ENCODE data around the gene ZNF718. TPM values are rescaled to one million over a fixed set of nuclear protein-coding genes. Genes with fewer than 3 reads are reported as not detected.
"Not testable (repeated sequence)": the region's sequence is repeated elsewhere in the genome, so short reads cannot be mapped to it uniquely, and the experiment has no call there.

Gene ZNF718
- 7.3 and 7.7 TPM in 2 replicates for total RNA-seq

DNA sequence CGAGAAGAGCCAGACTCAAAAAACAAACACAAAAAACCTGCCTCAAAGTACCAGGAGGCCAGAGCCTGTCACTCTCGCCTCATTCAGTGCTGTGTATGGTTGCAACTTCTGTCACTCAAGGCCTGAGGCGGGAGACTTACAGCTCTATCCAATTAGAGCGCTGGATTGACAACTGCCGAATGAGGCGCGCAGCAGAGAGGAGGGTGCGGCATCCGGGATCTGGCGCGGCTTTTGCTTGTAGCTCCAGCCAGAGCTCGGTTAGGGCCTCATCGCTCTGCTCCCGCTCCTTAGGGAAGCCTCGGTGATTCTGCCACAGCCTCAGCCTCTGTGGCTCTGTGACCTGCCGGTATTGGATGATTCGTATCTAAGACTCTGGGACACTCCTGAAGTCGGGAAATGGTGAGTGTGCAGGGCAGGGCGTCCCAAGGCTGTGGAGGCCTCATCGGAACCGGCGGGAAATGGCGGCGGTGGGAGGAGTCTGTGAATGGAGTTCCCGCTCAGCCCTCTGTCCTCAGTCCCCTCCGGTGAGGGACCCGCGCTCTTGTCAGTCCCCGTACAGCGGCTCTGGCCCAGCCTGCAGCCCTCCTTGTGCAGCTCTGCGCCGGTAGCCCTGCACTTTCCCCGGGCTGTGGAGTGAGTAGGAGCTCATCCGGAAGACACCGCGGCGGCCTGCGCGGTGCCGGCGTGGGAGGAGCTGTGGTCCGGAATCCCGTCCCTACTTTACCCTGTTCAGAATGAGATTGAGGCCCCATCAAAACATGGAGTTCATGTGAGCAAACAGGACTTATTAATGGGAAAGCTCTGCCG, at the start of gene ZNF718:
ZNF718 (plus strand) TSS at position 227 of the 807 bp plus-strand sequence; CDS start at position 397, 170 bp downstream.
- Mint-ChIP-seq H3K9me3 (peaks cover 37% of the 10 kb centered on the region), H3K4me3 (peak within 1 kb of the TSS; percentile 96), H3K27me3 (ENCODE audit: insufficient read depth) (no peaks in the 10 kb centered on the region), H3K4me1 (ENCODE audit: low read depth) (peaks cover 33% of the 10 kb centered on the region), H3K36me3 (ENCODE audit: low read depth) (peaks cover 39% of the 10 kb centered on the region), H3K27ac (peak within 1 kb of the TSS; percentile 99)
- intact Hi-C loops (cut with micrococcal nuclease): loop anchor here (5.0 kb wide), 3 partner anchors 118 to 1223 kb away; partner anchors contain the start of gene UVSSA
- peak; percentile 91 for DNase-seq (ENCODE audit: low spot score)

DNA sequence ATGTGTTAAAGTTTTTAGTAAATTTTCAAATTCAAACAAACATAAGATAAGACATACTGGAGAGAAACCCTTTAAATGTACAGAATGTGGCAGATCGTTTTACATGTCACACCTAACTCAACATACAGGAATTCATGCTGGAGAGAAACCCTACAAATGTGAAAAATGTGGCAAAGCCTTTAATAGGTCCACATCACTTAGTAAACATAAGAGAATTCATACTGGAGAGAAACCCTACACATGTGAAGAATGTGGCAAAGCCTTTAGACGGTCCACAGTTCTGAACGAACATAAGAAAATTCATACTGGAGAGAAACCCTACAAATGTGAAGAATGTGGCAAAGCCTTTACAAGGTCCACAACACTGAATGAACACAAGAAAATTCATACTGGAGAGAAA, 38.4 kb upstream of the ZNF718 start:
- Mint-ChIP-seq H3K36me3 (ENCODE audit: low read depth) (peaks cover 16% of the 10 kb centered on the region), H3K27ac (no peak overlapping the region), H3K27me3 (ENCODE audit: insufficient read depth) (no peaks in the 10 kb centered on the region), H3K4me3 (no peak overlapping the region), H3K4me1 (ENCODE audit: low read depth) (no peaks in the 10 kb centered on the region), H3K9me3 (peaks cover 59% of the 10 kb centered on the region)
- intact Hi-C loops (cut with micrococcal nuclease): no loop called here
- no peak for DNase-seq (ENCODE audit: low spot score)

DNA sequence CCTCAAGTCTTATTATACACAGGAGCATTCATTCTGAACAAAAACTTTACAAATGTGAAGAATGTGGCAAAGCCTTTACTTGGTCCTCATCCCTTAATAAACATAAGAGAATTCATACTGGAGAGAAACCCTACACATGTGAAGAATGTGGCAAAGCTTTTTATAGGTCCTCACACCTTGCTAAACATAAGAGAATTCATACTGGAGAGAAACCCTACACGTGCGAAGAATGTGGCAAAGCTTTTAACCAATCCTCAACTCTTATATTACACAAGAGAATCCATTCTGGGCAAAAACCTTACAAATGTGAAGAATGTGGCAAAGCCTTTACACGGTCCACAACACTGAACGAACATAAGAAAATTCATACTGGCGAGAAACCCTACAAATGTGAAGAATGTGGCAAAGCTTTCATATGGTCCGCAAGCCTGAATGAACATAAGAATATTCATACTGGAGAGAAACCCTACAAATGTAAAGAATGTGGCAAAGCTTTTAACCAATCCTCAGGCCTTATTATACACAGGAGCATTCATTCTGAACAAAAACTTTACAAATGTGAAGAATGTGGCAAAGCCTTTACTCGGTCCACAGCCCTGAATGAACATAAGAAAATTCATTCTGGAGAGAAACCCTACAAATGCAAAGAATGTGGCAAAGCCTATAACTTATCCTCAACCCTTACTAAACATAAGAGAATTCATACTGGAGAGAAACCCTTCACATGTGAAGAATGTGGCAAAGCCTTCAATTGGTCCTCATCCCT, 37.6 kb upstream of the ZNF718 start:
- H3K4me3 Mint-ChIP-seq; H3K27me3 Mint-ChIP-seq (ENCODE audit: insufficient read depth); H3K4me1 Mint-ChIP-seq (ENCODE audit: low read depth); intact Hi-C loops (cut with micrococcal nuclease); DNase-seq (ENCODE audit: low spot score); H3K27ac Mint-ChIP-seq: not testable (repeated sequence)
- Mint-ChIP-seq H3K9me3 (peaks cover 59% of the 10 kb centered on the region), H3K36me3 (ENCODE audit: low read depth) (peaks cover 16% of the 10 kb centered on the region)

DNA sequence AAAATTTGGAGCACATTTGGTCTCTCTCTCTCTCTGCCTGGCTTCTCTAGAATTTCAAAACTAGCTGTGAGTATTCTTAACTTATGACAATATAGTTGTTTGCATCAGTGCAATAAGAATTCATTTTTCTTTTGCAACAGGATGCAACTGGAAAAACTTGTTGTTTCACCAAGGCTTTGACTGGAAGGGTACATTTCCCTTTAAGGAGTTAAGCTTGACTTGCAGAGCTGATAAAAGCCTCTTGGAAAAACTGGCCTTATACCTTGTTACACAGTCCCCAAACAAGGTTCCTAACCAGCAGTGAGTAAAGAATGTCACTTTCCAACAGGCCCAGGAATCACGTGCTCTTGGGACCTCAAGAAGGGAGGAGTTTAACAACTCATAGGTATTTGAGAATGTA, 25.9 kb upstream of the ZNF718 start:
- intact Hi-C loops (cut with micrococcal nuclease): no loop called here
- Mint-ChIP-seq H3K36me3 (ENCODE audit: low read depth) (no peaks in the 10 kb centered on the region), H3K4me1 (ENCODE audit: low read depth) (no peaks in the 10 kb centered on the region), H3K9me3 (peaks cover 56% of the 10 kb centered on the region), H3K27me3 (ENCODE audit: insufficient read depth) (no peaks in the 10 kb centered on the region), H3K4me3 (no peak overlapping the region), H3K27ac (no peak overlapping the region)
- DNase-seq (ENCODE audit: low spot score): no peak

DNA sequence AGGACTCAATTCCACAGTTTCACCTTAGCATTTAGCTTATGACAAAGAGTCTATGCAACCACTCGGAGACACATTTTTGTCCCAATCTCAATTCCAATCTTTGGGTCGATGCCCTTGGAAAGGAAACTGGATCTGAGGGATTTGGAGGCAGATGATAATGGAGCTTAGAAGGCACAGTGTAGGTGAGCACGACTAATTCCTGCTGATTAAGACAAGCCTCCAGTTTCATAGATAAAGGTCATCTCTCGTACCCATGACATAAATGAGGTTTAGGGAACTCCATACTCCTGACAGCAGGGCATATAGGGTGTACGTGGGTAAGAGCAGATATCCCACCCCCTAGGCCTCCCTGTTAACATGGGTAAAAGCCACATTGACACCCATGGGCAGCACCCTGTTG, 24.4 kb upstream of the ZNF718 start:
- Mint-ChIP-seq H3K4me1 (ENCODE audit: low read depth) (no peaks in the 10 kb centered on the region), H3K27ac (no peak overlapping the region), H3K9me3 (peaks cover 52% of the 10 kb centered on the region), H3K27me3 (ENCODE audit: insufficient read depth) (no peaks in the 10 kb centered on the region), H3K4me3 (no peak overlapping the region), H3K36me3 (ENCODE audit: low read depth) (no peaks in the 10 kb centered on the region)
- intact Hi-C loops (cut with micrococcal nuclease): no loop called here
- DNase-seq (ENCODE audit: low spot score): no peak

DNA sequence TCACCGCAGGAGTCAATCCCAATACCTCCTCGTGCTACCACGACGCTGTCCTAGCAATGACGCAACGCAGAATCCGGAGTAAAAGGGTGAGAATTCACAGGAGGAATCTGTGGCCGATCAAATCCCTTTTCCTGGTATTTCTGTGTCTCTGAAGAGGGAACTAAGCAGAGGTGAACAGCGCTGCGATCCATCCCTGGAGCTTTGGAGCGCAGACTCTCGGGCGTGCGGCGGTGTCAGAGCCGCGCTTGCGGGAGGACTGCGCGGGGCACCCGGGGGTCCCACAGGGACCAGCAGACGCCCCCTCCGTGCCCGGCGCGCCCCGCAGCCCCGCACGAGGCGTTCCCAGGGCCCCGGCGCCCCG, 17.2 kb upstream of the ZNF718 start:
- Mint-ChIP-seq H3K9me3 (peaks cover 80% of the 10 kb centered on the region), H3K36me3 (ENCODE audit: low read depth) (peaks cover 3% of the 10 kb centered on the region), H3K27ac (no peak overlapping the region), H3K4me1 (ENCODE audit: low read depth) (no peaks in the 10 kb centered on the region), H3K4me3 (no peak overlapping the region), H3K27me3 (ENCODE audit: insufficient read depth) (peaks cover 14% of the 10 kb centered on the region)
- intact Hi-C loops (cut with micrococcal nuclease): no loop called here
- no peak for DNase-seq (ENCODE audit: low spot score)

DNA sequence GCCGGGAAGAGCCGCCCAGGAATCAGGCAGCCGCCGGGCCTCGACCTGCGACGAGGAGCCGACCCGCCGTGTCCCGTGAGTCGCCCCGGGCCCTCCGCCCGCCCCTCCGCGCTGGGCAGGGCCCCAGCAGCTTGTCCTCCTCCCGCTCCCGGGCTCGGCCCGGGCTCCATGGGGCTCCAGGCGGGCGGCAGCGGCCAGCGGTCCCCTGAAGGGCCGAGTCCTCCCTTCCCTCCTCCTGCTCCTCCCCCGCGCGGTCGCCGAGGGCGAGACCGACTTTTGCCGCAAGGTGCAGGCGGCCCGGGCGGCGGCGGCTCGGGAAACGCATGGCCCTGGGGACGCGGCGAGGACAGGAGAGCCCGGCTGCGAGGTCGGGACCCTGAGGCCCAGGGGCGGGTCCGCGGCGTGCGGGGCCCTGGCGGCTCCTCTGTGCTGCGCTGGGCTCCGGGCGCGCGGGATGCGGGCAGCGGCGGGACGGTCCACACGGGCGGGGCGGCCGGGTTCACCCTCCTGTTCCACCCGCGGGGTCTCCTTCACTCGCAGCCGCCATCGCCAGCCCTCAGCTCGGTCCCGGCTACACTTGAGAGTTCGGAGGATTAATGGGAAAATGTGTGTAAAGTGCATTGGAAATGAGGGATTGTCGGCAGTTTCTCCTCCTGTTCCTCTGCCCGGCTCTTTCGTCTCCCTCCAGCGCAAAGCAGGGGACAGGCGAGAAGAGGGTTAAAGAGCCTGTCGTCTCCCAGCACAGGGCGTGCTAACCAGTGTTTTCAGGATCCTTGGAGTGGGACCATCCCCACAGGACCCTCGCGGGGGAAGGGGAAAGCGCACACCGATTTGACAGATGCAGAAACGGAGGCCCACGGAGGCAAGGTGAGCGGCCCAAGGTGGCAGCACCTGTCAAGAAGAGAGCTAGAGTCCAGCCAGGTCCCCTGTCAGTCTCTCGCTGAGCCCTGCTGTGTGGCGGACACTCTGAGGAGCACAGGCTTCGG, 16.6 kb upstream of the ZNF718 start:
- intact Hi-C loops (cut with micrococcal nuclease): no loop called here
- no peak for DNase-seq (ENCODE audit: low spot score)
- Mint-ChIP-seq H3K36me3 (ENCODE audit: low read depth) (peaks cover 3% of the 10 kb centered on the region), H3K4me1 (ENCODE audit: low read depth) (no peaks in the 10 kb centered on the region), H3K27me3 (ENCODE audit: insufficient read depth) (peaks cover 14% of the 10 kb centered on the region), H3K9me3 (peaks cover 81% of the 10 kb centered on the region), H3K27ac (no peak overlapping the region), H3K4me3 (no peak overlapping the region)

DNA sequence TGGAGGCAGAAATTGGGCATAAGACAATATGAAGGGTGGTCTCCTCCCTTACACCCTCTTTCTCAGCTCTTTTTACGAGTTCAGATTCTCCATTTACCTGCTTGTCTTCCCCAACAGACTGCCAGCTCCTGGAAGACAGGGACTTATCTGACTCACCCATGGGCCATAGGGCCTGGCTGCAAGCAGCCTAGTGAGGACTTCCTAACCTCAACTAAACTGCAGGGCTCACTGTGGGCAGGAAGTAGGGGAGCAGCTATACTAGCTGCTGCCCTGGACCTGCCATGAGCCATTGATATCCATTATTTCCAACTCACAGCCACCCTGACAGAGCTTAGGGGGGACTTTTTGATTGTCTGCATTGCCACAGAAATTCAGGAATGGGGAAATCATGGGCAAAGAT, 11.5 kb upstream of the ZNF718 start:
- no peak for DNase-seq (ENCODE audit: low spot score)
- H3K4me1 Mint-ChIP-seq (ENCODE audit: low read depth): no peaks in the 10 kb centered on the region
- H3K36me3 Mint-ChIP-seq (ENCODE audit: low read depth): peaks cover 3% of the 10 kb centered on the region
- peaks cover 9% of the 10 kb centered on the region for H3K27me3 Mint-ChIP-seq (ENCODE audit: insufficient read depth)
- no peak overlapping the region for H3K4me3 Mint-ChIP-seq
- no peak overlapping the region for H3K27ac Mint-ChIP-seq
- intact Hi-C loops (cut with micrococcal nuclease): no loop called here
- H3K9me3 Mint-ChIP-seq: peaks cover 75% of the 10 kb centered on the region

DNA sequence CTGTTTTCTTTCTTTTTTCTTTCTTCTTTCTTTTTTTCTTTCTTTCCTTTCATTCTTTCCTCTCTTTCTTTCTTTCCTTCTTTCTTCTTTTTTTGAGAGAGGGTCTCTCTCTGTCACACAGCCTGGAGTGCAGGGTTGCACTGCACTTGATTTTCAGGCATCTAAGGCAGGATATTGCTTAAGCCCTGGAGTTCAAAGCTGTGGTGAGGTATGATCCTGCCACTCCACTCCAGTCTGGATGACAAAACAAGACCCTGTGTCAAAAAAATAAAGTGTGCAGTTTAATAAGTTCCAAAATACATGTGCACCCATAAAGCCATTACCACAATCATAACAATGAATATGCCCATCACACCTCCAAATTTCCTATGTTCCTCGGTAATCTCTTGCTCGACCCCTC, 10.6 kb upstream of the ZNF718 start:
- peaks cover 73% of the 10 kb centered on the region for H3K9me3 Mint-ChIP-seq
- peaks cover 3% of the 10 kb centered on the region for H3K36me3 Mint-ChIP-seq (ENCODE audit: low read depth)
- intact Hi-C loops (cut with micrococcal nuclease): no loop called here
- no peaks in the 10 kb centered on the region for H3K4me1 Mint-ChIP-seq (ENCODE audit: low read depth)
- no peak overlapping the region for H3K27ac Mint-ChIP-seq
- H3K4me3 Mint-ChIP-seq: no peak overlapping the region
- peaks cover under 1% of the 10 kb centered on the region for H3K27me3 Mint-ChIP-seq (ENCODE audit: insufficient read depth)
- DNase-seq (ENCODE audit: low spot score): no peak

DNA sequence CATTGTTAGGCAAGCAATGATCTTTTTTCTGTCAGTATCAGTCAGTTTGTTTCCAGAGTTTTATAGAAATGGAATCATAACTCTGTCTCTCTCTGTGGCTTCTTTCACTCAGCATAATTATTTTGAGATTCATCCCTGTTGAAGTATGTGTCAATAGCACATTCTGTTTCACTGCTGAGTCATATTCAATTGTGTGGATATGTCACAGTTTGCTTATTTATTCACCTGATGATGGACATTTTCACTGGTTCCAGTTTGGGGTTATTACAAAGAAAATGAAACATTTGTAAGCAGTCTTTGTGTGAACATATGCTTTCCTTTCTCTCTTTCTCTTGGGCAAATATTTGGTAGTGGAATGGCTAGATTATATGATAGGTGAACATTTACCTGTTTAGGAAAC, 10.2 kb upstream of the ZNF718 start:
- H3K36me3 Mint-ChIP-seq (ENCODE audit: low read depth): peaks cover 3% of the 10 kb centered on the region
- no peak for DNase-seq (ENCODE audit: low spot score)
- intact Hi-C loops (cut with micrococcal nuclease): no loop called here

DNA sequence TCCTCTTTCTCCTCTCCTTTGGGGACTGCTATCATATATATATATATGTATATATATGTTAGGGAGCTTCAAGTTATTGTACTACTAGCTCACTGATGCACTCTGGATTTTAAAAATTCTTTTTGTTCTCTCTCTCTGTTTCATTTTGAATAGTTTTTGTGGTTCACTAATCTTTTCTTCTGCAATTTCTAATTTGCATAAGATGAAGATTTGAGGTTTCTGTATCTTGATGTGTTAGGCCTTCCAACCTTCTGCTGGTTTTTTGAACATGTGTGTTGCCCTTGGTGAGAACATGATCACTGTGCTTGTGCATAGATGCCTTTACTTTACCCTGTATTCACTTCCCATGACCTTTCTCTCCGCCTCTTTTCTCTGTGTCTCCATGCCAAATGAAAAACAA, 7.8 kb upstream of the ZNF718 start:
- H3K9me3 Mint-ChIP-seq: peaks cover 65% of the 10 kb centered on the region
- no peak overlapping the region for H3K4me3 Mint-ChIP-seq
- peaks cover 10% of the 10 kb centered on the region for H3K36me3 Mint-ChIP-seq (ENCODE audit: low read depth)
- no peaks in the 10 kb centered on the region for H3K27me3 Mint-ChIP-seq (ENCODE audit: insufficient read depth)
- no peak for DNase-seq (ENCODE audit: low spot score)
- H3K27ac Mint-ChIP-seq: no peak overlapping the region
- intact Hi-C loops (cut with micrococcal nuclease): no loop called here
- H3K4me1 Mint-ChIP-seq (ENCODE audit: low read depth): peaks cover 14% of the 10 kb centered on the region

More for the DNA sequence above, 10.2 kb upstream of the ZNF718 start:
- Mint-ChIP-seq H3K4me1 (ENCODE audit: low read depth) (no peaks in the 10 kb centered on the region), H3K27ac (no peak overlapping the region), H3K27me3 (ENCODE audit: insufficient read depth) (no peaks in the 10 kb centered on the region), H3K9me3 (peaks cover 70% of the 10 kb centered on the region), H3K4me3 (no peak overlapping the region)

DNA sequence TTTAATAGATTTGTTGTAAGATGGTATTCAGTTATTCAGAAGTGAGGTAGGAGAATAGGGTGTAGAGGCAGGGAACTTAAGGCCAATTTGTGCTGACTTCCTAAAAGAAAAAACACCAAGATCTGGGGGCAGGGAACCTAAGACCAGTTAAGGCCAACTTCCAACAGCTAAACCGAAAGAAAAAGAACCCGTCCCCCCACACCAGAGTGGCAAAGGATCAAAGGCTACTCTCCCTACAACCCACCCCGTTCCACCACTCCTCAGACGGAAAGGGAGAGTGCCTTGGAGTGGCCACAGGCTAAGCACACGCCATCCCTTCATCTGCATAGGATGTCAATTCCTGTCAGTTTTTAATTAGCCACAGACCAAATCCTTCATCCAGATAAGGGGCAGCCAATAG, 3.7 kb upstream of the ZNF718 start:
- Mint-ChIP-seq H3K4me3 (peak overlapping the region; percentile 15), H3K36me3 (ENCODE audit: low read depth) (peaks cover 29% of the 10 kb centered on the region), H3K4me1 (ENCODE audit: low read depth) (peaks cover 26% of the 10 kb centered on the region), H3K27me3 (ENCODE audit: insufficient read depth) (no peaks in the 10 kb centered on the region), H3K9me3 (peaks cover 52% of the 10 kb centered on the region), H3K27ac (no peak overlapping the region)
- intact Hi-C loops (cut with micrococcal nuclease): loop anchor here (1.0 to 5.0 kb wide), 4 partner anchors 122 to 1227 kb away; partner anchors contain the start of genes UVSSA and ZNF141
- DNase-seq (ENCODE audit: low spot score): no peak
